OCI-LY7 (cell line): ENCODE data around the gene SMC4. TPM values are rescaled to one million over a fixed set of nuclear protein-coding genes. Genes with fewer than 3 reads are reported as not detected.

Experiments
- BruUV-seq: library from RNA; stranded (reverse); fragments of 400-500 nt; replicated peaks from 2 replicates; lab custom pipeline; 2021; lab: Mats Ljungman, UMichigan
- CTCF ChIA-PET: fragments of 300-600 bp; sonication (Branson Sonifier 250); formaldehyde crosslinking; loops from one replicate; lab custom pipeline; 2022; ENCODE audit warnings: antibody characterized with exemption; ENCODE audit not compliant: unreplicated experiment; lab: Charles Lee
- POLR2A ChIA-PET: fragments of 300-600 bp; sonication (Branson Sonifier 250); formaldehyde crosslinking; loops from one replicate; lab custom pipeline; 2022; ENCODE audit warnings: antibody characterized with exemption; lab: Charles Lee
- DNase-seq: peaks from one replicate; pipeline ENCODE4 v3.0.0-alpha.2; 2015; ENCODE audit warnings: low spot score
- H2AFZ ChIP-seq: fragments of 200-600 bp; sonication (generic), shearing (Covaris generic); 2 replicates; pipeline ENCODE4 v1.6.1; 2014; ENCODE audit warnings: mild to moderate bottlenecking, antibody characterized with exemption, low read length, moderate library complexity
- H3K27ac ChIP-seq: fragments of 200-600 bp; sonication (generic); 2 replicates; pipeline ENCODE4 v1.5.1; 2014; ENCODE audit warnings: mixed run types, low read depth, mild to moderate bottlenecking, moderate library complexity, low read length, inconsistent platforms; ENCODE audit not compliant: poor library complexity, severe bottlenecking
- H3K36me3 ChIP-seq: fragments of 200-600 bp; sonication (generic); 2 replicates; pipeline ENCODE4 v1.6.1; 2014; ENCODE audit warnings: mild to moderate bottlenecking, antibody characterized with exemption, low read length, moderate library complexity, mixed read lengths; ENCODE audit not compliant: insufficient read depth
- H3K4me1 ChIP-seq: fragments of 200-600 bp; sonication (generic); 2 replicates; pipeline ENCODE4 v1.5.1; 2014; ENCODE audit warnings: mild to moderate bottlenecking, low read length; ENCODE audit not compliant: insufficient read depth, poor library complexity, severe bottlenecking
- H3K4me2 ChIP-seq: fragments of 200-600 bp; sonication (generic); 2 replicates; pipeline ENCODE4 v1.6.1; 2014; ENCODE audit warnings: mild to moderate bottlenecking, low read length
- H3K4me3 ChIP-seq: fragments of 200-600 bp; sonication (generic); 2 replicates; pipeline ENCODE4 v1.5.1; 2014; ENCODE audit warnings: mild to moderate bottlenecking, low read depth, low read length; ENCODE audit not compliant: poor library complexity, severe bottlenecking
- H3K79me2 ChIP-seq: fragments of 200-600 bp; sonication (generic); 2 replicates; pipeline ENCODE4 v1.6.1; 2016; ENCODE audit warnings: low read depth, mild to moderate bottlenecking, low read length, moderate library complexity, mixed read lengths; ENCODE audit not compliant: insufficient read depth
- H3K9me2 ChIP-seq: fragments of 200-600 bp; sonication (generic); 2 replicates; pipeline ENCODE4 v1.6.1; 2016; ENCODE audit warnings: mild to moderate bottlenecking, low read length, mixed read lengths; ENCODE audit not compliant: insufficient read depth
- H3K9me3 ChIP-seq: fragments of 200-600 bp; sonication (generic); 2 replicates; pipeline ENCODE4 v1.6.1; 2014; ENCODE audit warnings: mild to moderate bottlenecking, mixed run types, low read length, mixed read lengths
- H4K20me1 ChIP-seq: fragments of 200-600 bp; sonication (generic); 2 replicates; pipeline ENCODE4 v1.6.1; 2014; ENCODE audit warnings: mild to moderate bottlenecking, antibody characterized with exemption, low read length, moderate library complexity, mixed read lengths; ENCODE audit not compliant: insufficient read depth
- CTCF ChIP-seq: fragments of 200-600 bp; sonication (generic); conservative IDR thresholded peaks from 2 replicates; pipeline ENCODE4 v1.5.1; 2014; ENCODE audit warnings: mild to moderate bottlenecking, antibody characterized with exemption, low read length, moderate library complexity, mixed read lengths
- EZH2phosphoT487 ChIP-seq: fragments of 200-600 bp; sonication (generic); IDR thresholded peaks from 2 replicates; pipeline ENCODE4 v1.6.1; 2018; ENCODE audit warnings: low read depth, borderline replicate concordance, mild to moderate bottlenecking, mixed run types, antibody characterized with exemption, low read length, moderate library complexity, mixed read lengths
- intact Hi-C: fragments of 100-400 bp; cut with micrococcal nuclease; formaldehyde crosslinking; loops from one replicate; pipeline ENCODE4 v1.10.0; 2022; ENCODE audit not compliant: unreplicated experiment
- total RNA-seq, 2 experiments: library from RNA; depleted of rRNA in 1 of 2; stranded (reverse); fragments of >200 nt in 1 of 2; shearing (Covaris generic) in 1 of 2; gene quantifications; 2 replicates each; pipeline ENCODE4 v1.2.3, GENCODE V29; 2014 to 2022

Gene SMC4
- total RNA-seq, 2 experiments from 2014 or later = 316 to 352 TPM

DNA sequence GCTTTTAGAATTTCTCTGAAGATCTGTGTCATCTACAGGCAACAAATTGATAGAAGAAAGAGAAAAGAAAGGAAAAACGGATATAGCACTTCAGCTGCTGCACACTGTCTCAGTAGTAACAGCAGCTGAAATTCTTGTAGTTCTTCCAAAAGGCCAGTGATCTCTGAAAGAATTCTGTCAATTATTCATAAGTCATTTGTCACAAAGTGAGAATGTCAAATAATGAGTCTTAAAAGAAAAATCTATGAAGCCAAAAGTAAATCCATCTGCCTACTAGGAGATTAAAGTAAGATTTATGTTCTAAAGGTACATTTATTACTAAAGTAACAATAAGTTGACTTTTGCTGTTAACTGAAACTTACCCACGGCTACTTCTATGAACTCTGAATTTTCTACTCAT, 25.0 kb upstream of the SMC4 start:
- ChIA-PET CTCF (no interaction called here), POLR2A (interaction anchor here (0.6 to 0.7 kb wide), 3 partner anchors 11 to 900 kb away, joined by 3 to 5 read pairs (median 3); no protein-coding TSS in a partner anchor)
- Histone ChIP-seq H3K9me2 (no peaks in the 10 kb centered on the region), H3K27ac (no peak overlapping the region), H4K20me1 (no peaks in the 10 kb centered on the region), H3K79me2 (no peaks in the 10 kb centered on the region), H3K9me3 (no peaks in the 10 kb centered on the region), H2AFZ (no peak overlapping the region), H3K4me1 (peaks cover 6% of the 10 kb centered on the region), H3K36me3 (peaks cover 45% of the 10 kb centered on the region), H3K4me3 (no peak overlapping the region), H3K4me2 (no peak overlapping the region)
- DNase-seq = no peak
- no TSS peak for BruUV-seq
- intact Hi-C loops = no loop called here
- TF ChIP-seq CTCF = no peak
- no peak for TF ChIP-seq EZH2phosphoT487

DNA sequence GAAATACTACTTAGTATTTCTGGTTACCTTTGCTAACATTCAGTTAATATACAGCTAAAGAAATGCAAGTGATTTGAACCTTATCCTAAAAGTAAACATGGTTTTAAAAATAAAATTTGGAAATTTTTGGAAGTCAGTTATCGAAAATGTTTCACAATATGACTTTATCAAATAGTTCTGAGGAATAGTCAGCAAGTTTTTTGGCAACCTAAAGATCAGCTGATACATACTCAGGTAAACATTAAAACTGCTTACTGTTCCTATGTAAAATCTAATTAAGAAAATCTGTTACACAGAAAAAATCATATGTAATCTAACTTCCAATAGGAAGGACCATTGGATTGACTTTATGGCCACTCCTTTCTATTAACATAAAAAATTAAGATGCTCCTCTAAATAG, 24.5 kb upstream of the SMC4 start:
- no peak overlapping the region for H2AFZ ChIP-seq
- DNase-seq = no peak
- intact Hi-C loops = no loop called here
- no peaks in the 10 kb centered on the region for H4K20me1 ChIP-seq
- H3K9me3 ChIP-seq = no peaks in the 10 kb centered on the region
- H3K9me2 ChIP-seq = no peaks in the 10 kb centered on the region
- CTCF ChIA-PET = no interaction called here
- POLR2A ChIA-PET = interaction anchor here (0.6 to 1.0 kb wide), 6 partner anchors 10 to 900 kb away, joined by 3 to 5 read pairs (median 3); no protein-coding TSS in a partner anchor
- no peak overlapping the region for H3K4me2 ChIP-seq
- peaks cover 49% of the 10 kb centered on the region for H3K36me3 ChIP-seq
- no peak for TF ChIP-seq CTCF
- TF ChIP-seq EZH2phosphoT487 = no peak
- no peak overlapping the region for H3K4me3 ChIP-seq
- H3K27ac ChIP-seq = no peak overlapping the region
- no peaks in the 10 kb centered on the region for H3K79me2 ChIP-seq
- BruUV-seq = no TSS peak
- peaks cover 3% of the 10 kb centered on the region for H3K4me1 ChIP-seq

DNA sequence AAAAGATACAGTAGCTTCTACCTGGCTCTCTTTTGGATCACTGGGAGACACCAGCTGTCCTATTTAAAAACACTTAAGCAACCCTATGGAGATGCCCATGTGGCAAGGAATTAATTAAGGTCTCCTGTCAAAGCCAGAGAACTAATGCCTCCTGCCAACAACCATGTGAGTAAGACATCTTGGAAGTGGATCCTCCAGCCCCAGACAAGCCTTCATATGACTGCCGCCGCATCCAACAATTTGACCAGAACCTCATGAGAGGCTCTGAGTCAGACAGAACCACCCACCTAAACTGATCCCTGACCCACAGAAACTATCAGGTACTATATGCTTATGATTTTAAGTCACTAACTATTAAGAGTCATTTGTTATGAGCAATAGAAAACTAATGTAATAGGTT, 22.8 kb upstream of the SMC4 start:
- no peak overlapping the region for H3K4me2 ChIP-seq
- BruUV-seq = no TSS peak
- TF ChIP-seq EZH2phosphoT487 (no peak), CTCF (no peak)
- no peak overlapping the region for H3K27ac ChIP-seq
- no peaks in the 10 kb centered on the region for H3K9me2 ChIP-seq
- H3K9me3 ChIP-seq = no peaks in the 10 kb centered on the region
- H3K79me2 ChIP-seq = no peaks in the 10 kb centered on the region
- CTCF ChIA-PET = no interaction called here
- POLR2A ChIA-PET = no interaction called here
- no peak overlapping the region for H3K4me3 ChIP-seq
- DNase-seq = no peak
- intact Hi-C loops = no loop called here
- peaks cover 62% of the 10 kb centered on the region for H3K36me3 ChIP-seq
- H4K20me1 ChIP-seq = no peaks in the 10 kb centered on the region
- no peaks in the 10 kb centered on the region for H3K4me1 ChIP-seq
- H2AFZ ChIP-seq = no peak overlapping the region
